ENCODE measurements around the gene TCEAL2. TPM values are rescaled to one million over a fixed set of nuclear protein-coding genes. Genes with fewer than 3 reads are reported as not detected.
A peak's percentile ranks its signal among the peaks of the same experiment; 100 is the strongest.
"Not testable (repeated sequence)": the region's sequence is repeated elsewhere in the genome, so short reads cannot be mapped to it uniquely, and the experiment has no call there.

The TCEAL2 gene
- polyA plus RNA-seq (2012; ENCODE audit: missing spikeins), result 0.40 TPM

DNA sequence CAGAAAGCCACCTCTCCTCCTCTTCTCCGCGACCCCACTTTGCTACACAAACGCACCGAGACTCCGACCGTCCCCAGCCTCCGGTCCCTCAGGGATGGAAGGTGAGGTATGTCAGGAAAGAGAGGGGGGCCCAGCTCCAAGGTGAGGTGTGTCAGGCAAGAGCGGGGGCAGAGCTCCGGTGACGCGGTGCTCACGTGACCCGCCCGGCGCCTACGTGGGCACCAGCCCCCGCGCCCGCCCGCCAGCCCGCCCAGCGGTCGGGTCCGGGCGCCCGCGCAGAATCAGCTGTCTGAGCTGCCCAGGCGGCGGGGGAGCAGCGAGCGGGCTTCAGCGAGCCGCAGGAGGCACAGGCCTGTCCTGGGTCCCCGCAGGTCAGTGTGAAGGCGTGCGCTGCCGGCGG is at the start of gene TCEAL2:
TSS of gene TCEAL2 (plus strand) at position 244 of the 400 bp plus-strand sequence. CDS start 1,152 bp downstream, outside the sequence.
- DNase-seq (ENCODE audit: insufficient read length); FAIRE-seq: not testable (repeated sequence)

DNA sequence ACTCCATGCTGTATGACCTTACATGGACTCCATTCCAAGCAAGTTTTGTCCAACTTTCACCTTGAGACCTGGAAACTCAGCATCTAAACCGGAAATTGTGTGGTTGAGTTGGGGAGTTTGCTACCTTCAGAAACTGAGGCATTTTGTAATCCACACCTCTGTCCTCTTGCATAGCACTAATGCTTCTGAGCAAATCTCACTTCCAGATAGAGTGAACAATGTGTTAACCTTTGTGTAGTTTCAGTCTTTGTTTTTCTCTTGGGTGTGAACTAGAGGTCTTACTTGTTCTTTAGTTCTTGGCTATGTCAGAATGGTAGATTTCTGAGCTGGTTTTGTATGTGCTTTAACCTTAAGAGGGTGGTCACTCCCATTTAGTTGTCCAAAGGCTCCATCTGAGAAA is 48.1 kb upstream of the TCEAL2 start:
- FAIRE-seq (no peak), DNase-seq (ENCODE audit: insufficient read length) (no peak)
- TF ChIP-seq POLR2A (IDR thresholded peaks at IDR 0.05; ENCODE audit: low read depth, low read length), result no peak
- TF ChIP-seq POLR2AphosphoS5 (IDR thresholded peaks at IDR 0.05; ENCODE audit: low read depth, low read length), result no peak
- TF ChIP-seq TAF1 (IDR thresholded peaks at IDR 0.05; ENCODE audit: borderline replicate concordance, low read depth, low read length), result no peak

DNA sequence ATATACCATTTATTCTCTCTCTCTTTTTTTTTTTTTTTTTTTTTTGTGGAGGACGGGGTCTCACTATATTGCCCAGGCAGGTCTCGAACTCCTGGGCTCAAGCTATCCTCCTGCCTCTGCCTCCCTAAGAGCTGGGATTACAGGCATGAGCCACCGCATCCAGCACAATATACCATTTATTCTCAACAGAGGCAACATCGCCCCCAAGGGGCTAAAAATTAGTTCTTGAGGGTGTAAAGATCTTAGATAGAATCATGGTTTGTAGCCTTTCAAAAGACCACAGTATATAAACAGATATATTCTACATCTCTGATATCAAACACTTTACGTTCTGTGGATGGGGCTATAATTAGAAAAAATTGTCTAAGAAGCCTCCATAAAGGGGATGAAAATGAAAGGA is 39.8 kb upstream of the TCEAL2 start:
- TF ChIP-seq POLR2AphosphoS5 (IDR thresholded peaks at IDR 0.05; ENCODE audit: low read depth, low read length) (no peak), TAF1 (IDR thresholded peaks at IDR 0.05; ENCODE audit: borderline replicate concordance, low read depth, low read length) (no peak), POLR2A (IDR thresholded peaks at IDR 0.05; ENCODE audit: low read depth, low read length) (no peak)
- FAIRE-seq (no peak), DNase-seq (ENCODE audit: insufficient read length) (no peak)

DNA sequence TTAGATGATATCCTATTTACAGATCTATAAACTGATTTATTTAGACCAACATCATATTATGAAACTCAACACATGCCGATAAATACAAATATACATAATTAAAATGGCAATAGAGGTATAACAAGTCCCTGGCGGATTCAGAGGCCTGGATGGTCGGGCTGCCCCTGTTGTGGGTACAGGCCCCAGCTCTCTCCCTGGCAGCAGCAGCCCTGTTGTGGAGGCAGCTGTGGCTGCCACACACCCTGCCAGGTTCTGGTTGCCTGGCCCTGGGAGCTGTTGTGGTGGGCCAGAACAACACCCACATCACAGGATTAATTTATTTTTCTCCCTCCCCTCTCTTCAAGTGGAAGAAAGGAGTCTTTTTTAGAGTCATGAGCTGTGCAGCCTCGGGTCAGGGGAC is 12.1 kb upstream of the TCEAL2 start:
- FAIRE-seq, result no peak

DNA sequence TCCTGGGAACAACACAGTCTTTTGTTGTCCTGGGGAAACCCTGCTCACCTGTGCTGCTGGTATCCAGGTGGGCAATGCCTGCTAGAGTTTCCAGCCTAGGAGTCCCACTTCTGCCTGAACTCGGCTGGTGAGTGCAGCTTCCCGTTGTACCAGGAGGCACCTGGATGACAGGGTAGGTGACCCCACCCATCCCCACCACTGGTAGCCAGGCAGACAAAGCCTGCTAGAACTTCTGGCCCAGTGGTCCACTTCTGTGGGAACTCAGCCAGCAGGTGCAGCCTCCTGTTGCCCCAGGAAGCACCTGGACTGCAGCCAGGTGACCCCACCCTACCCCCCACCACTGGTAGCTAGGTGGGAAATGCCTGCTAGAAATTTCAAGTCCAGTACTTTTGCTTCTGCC is 9.7 kb upstream of the TCEAL2 start:
- no peak for TF ChIP-seq POLR2AphosphoS5 (IDR thresholded peaks at IDR 0.05; ENCODE audit: low read depth, low read length)
- no peak for TF ChIP-seq POLR2A (IDR thresholded peaks at IDR 0.05; ENCODE audit: low read depth, low read length)
- no peak for TF ChIP-seq TAF1 (IDR thresholded peaks at IDR 0.05; ENCODE audit: borderline replicate concordance, low read depth, low read length)
- FAIRE-seq, result no peak
- no peak for DNase-seq (ENCODE audit: insufficient read length)

More for the DNA sequence above, 12.1 kb upstream of the TCEAL2 start:
- no peak for TF ChIP-seq POLR2A (IDR thresholded peaks at IDR 0.05; ENCODE audit: low read depth, low read length)
- no peak for TF ChIP-seq TAF1 (IDR thresholded peaks at IDR 0.05; ENCODE audit: borderline replicate concordance, low read depth, low read length)
- no peak for TF ChIP-seq POLR2AphosphoS5 (IDR thresholded peaks at IDR 0.05; ENCODE audit: low read depth, low read length)
- DNase-seq (ENCODE audit: insufficient read length), result no peak

DNA sequence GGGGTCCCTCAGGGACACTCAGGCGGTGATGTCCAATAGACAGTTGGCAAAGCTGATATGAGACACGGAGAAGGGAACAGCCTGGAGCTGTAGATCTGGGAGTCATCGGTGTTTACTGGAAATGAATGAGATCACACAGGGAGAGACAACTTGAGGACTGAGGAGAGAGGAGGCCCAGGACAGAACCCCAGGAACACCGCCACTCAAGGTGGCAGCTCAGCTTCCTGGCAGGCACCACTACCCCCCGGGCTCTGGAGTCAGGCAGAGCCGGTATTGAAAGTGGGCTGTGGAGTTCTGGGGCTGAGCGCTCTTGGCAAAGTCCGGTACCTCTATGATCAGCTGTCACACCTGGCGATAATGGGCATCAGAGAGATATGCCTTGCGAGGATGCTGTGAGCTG is 465 bp upstream of the TCEAL2 start:
- peak; percentile 68 for FAIRE-seq
- not testable (repeated sequence) for DNase-seq (ENCODE audit: insufficient read length)

DNA sequence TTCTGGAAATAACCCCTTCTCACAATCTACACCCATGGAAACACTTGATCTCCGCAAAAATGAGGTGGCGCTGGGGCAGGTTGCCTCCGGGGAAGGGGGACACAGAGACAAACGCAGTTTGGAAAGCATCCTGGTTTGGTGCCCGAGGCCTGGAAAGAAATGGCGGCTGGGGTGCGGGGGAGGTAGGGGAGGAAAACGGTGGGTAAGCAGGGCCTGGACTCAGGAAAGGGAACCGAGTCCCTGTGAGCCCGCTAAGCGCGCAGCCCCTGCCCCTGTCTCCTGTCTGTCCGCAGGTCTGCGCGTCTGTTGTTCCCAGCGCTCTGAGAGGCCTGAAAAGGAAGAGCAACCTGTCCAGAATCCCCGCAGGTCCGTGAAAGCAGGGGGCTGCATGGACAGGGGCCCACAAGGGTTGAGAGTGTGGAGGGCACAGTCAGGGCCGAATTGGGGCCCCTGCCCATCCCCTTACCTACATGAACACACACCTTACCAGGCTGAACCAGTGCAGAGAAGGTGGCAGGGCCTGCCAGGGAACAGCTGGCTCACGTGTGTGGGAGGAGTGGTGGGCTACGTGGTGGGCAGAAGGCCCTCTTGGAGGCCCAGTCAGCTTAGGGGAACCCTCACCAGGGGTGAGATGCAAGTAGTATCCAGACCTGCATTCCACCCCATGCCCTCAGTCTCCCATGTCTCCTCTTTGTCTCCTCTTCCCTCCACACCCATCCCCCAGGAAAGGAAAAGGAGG is 770 bp downstream of the TCEAL2 start:
- DNase-seq (ENCODE audit: insufficient read length); FAIRE-seq: not testable (repeated sequence)

DNA sequence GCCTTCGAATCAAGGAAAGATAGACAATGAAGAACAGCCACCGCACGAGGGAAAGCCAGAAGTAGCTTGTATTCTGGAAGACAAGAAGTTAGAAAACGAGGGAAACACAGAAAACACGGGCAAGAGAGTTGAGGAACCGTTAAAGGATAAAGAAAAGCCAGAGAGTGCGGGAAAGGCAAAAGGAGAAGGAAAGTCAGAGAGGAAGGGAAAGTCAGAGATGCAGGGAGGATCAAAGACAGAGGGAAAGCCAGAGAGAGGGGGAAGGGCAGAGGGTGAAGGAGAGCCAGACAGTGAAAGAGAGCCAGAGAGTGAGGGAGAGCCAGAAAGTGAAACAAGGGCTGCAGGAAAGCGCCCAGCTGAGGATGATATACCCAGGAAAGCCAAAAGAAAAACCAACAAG is 1.4 kb downstream of the TCEAL2 start:
- TF ChIP-seq POLR2AphosphoS5 (IDR thresholded peaks at IDR 0.05; ENCODE audit: low read depth, low read length) (no peak), POLR2A (IDR thresholded peaks at IDR 0.05; ENCODE audit: low read depth, low read length) (no peak), TAF1 (IDR thresholded peaks at IDR 0.05; ENCODE audit: borderline replicate concordance, low read depth, low read length) (no peak)
- no peak for FAIRE-seq
- DNase-seq (ENCODE audit: insufficient read length), result no peak

DNA sequence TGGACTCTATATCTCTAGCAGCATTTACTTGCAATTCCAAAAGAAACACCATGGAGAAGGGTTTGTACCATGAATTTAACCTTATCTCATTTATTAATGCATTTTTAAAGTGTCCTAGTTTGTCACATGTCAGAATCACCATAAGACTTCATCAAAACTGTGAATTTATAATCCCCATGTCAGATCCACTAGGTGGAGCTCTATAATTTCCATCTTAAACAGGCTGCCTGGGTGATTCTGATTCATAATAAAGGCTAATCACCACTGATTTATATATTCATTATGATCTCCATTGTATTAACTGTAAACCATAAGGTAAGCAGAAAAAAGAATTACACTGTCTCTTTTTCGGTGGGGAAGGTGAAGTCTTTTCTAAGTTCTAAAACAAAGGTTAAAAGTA is 4.0 kb downstream of the TCEAL2 start:
- TF ChIP-seq TAF1 (IDR thresholded peaks at IDR 0.05; ENCODE audit: borderline replicate concordance, low read depth, low read length) (no peak), POLR2A (IDR thresholded peaks at IDR 0.05; ENCODE audit: low read depth, low read length) (no peak), POLR2AphosphoS5 (IDR thresholded peaks at IDR 0.05; ENCODE audit: low read depth, low read length) (no peak)
- FAIRE-seq, result no peak
- DNase-seq (ENCODE audit: insufficient read length), result no peak

DNA sequence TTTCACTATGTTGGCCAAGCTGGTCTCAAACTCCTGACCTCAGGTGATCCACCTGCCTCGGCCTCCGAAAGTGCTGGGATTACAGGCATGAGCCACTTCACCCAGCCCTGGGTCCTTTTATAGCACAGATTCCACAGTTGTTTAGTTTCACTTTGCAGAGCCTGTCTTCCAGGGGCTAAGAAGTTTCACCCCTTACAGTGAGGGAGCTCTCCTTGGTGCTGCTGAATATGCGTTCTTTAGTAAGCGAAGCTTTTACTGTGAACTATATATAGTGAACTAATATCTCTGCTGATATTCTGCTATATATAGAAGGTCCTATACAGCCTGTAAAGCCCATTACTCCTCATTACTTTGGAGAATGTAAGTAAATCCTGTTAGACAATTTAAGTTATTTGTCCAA is 12.6 kb downstream of the TCEAL2 start:
- TF ChIP-seq POLR2A (IDR thresholded peaks at IDR 0.05; ENCODE audit: low read depth, low read length), result no peak
- TF ChIP-seq TAF1 (IDR thresholded peaks at IDR 0.05; ENCODE audit: borderline replicate concordance, low read depth, low read length), result no peak
- no peak for TF ChIP-seq POLR2AphosphoS5 (IDR thresholded peaks at IDR 0.05; ENCODE audit: low read depth, low read length)
- DNase-seq (ENCODE audit: insufficient read length) (no peak), FAIRE-seq (no peak)

DNA sequence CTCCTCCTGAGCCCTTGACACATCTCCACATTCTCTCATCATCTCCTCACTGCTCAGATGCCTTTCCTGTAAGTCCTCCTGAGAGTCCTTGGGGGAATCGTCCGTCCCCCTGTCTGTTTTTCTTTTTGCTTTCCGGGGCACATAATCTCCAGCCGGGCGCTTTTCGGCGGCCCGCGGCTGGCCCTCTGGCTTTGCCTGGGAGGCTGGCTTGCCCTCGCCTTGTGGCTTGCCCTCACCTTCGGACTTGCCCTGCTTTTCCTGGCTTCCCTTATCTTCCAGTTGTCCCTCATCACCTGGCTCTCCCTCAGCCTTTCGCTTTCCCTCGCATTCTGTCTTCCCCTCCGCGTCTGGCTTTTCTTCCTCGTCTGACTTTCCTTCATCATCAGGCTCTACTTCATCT is 15.4 kb downstream of the TCEAL2 start:
- FAIRE-seq; DNase-seq (ENCODE audit: insufficient read length): not testable (repeated sequence)

DNA sequence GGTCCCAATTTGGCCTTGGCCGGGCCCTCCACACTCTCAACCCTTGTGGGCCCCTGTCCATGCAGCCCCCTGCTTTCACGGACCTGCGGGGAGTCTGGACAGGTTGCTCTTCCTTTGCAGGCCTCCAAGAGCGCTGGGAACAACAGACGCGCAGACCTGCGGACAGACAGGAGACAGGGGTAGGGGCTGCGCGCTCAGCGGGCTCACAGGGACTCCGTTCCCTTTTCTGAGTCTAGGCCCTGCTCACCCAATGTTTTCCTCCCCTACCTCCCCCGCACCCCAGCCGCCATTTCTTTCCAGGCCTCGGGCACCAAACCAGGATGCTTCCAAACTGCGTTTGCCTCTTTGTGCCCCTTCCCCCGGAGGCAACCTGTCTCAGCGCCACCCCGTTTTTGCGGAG is 16.2 kb downstream of the TCEAL2 start:
- not testable (repeated sequence) for DNase-seq (ENCODE audit: insufficient read length); FAIRE-seq

DNA sequence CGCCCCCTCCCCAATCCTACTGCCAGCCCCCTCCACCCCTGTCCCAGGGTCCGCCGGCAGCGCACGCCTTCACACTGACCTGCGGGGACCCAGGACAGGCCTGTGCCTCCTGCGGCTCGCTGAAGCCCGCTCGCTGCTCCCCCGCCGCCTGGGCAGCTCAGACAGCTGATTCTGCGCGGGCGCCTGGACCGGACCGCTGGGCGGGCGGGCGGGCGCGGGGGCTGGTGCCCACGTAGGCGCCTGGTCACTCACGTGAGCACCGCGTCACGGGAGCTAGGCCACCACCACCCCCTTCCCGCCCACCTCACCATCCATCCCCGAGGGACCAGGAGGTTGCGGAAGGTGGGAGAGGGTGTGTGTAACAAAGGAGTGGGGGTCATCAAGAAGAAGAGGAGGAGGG is 16.8 kb downstream of the TCEAL2 start, which contains the start of gene TCEAL6:
TSS of gene TCEAL6 (minus strand) at position 208 of the 400 bp plus-strand sequence.
- DNase-seq (ENCODE audit: insufficient read length); FAIRE-seq: not testable (repeated sequence)
